Measurements from ENCODE around the gene RAB40B.

RAB40B gene

DNA sequence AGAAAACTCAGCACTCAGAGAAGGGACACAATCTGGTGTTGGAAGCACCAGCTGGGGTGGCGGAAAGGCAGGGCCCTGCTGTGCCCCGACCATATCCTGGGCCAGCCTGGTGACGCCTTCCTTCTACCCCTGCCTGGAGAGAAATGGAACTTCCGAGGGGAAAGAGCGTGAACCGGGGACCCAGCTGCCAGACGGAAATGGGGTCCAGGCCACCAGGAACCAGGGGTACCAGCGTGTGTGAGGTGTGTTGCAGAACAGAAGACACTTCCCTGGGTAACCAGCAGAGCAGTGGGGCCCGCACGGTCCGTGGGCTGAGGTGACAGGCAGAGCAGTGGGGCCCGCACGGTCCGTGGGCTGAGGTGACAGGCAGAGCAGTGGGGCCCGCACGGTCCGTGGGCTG lies 6.8 kb downstream of the RAB40B start:
- DNase-seq = no peak

DNA sequence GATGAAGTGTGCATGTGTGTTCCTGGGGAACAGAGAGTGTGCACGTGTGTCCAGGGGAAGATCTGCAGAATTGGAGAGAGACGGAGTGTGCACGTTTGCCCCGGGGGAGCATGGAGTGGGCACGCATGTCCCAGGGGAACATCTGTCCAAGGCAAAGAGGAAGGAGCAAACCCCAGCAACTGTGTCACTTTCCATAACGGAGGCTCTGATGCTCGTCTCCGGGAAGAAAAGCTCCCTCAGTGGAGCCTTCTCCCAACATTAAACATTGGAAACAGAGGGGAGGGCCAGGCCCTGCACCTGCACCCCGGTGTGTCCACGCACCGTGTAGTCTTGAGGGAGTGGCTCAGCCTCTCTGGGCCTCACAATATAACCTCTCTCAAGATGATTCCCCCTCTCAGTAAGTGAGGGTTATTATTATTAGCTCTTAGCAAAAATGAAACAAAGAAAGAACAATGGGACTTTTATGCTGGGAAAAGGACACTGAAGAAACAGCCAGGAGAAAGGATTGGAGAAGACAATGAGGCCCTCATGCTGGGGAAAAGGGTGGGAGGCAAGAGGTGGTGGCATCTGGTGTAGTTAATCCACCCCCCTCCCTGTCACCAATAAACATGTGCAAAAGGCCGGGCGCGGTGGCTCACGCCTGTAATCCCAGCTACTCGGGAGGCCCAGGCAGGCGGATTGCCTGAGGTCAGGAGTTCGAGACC lies 7.6 kb downstream of the RAB40B start:
- DNase-seq = peak; percentile 26

DNA sequence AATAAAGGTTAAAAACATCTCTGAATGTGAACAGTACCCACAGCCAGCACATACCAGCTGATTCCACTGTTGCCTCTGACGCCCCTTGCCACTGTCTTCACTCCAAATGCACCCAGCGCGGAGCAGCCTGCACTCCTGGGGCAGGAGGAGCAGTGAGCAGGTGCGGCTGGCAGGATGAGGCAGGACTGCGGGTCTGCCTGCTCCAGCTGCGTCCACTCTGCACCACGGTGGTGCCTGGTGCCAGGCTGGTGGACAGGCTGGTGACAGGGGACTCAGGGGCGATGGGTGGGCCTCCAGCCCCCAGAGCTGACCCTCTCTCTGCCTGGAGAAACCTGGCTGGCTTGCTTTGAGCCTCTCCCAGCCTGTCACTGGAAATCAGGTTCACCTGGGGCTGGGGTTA lies 9.4 kb downstream of the RAB40B start:
- no peak for DNase-seq

DNA sequence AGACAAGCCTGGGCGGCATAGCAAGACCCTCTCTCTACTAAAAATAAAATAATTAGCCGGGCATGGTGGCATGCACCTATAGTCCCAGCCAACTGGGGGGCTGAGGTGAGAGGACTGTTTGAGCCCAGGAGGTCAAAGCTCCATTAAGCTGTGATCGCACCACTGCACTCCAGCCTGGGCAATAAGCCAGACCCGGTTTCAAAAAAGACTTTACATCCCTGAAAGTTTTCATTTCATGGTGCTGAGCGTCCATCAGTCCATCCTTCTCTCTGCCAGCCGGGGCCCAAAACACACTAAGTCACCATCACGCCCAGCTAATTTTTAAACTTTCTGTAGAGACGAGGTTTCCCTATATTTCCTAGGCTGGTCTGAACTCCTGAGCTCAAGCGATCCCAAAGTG lies 10.6 kb downstream of the RAB40B start:
- no peak for DNase-seq

DNA sequence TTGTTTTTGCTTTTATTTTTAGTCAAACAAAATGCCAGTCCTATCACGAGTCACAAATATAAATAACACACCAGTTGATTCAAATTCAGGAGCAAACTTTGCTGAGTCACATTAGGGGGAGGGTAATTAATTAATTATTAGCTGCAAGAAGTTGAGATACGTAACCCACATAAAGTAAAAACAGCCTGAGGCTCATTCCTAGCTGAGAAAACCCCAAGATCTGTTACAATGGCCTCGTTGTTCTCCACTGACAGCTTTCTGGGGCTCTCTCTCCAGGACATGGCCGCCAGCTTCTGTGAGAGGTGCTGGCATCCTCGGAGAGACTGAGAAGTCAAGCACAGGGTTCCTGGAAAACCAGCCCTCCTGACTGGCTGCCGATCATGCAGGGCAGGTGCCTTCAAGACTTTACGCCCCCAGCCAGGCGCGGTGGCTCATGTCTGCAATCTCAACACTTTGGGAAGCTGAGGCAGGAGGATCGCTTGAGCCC lies 11.1 kb downstream of the RAB40B start:
- DNase-seq = no peak

DNA sequence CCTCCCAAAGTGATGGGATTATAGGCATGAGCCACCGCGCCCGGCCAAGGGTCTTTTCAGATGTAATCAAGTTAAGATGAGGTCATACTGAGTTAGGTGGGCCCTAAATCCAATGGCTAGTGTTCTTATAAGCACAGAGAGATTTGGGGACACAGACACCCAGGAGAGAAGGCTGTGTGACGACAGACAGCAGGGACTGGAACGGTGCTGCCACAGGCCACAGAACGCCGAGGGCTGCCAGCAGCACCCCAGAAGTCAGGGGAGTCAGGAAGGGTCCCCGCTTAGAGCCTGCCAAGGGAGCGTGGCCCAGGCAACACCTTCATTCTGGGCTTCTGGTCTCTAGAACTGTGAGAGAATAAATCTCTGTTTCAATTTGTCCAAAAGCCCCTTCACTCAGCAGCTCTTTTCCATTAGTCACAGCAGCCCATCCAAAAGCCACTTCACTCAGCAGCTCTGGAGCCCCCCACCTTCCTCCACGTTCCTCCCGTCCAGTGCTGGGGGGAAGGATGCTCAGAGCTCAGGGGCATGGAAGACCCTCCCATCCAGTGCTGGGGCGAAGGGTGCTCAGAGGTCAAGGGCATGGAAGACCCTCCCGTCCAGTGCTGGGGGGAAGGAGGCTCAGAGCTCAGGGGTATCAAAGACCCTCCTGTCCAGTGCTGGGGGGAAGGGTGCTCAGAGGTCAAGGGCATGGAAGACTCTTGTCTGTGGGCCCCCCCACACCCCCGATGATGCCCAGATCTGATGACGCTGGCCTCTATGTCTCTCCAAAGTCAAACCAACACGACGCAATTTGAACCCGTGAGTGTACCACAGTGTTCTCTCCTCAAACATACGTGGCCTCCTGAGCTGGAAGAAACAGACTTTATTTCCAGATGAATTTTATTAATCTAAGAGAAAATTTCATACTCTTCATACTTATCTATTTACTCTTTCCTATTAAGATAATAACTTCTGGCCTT lies 11.9 kb downstream of the RAB40B start:
- no peak for DNase-seq

DNA sequence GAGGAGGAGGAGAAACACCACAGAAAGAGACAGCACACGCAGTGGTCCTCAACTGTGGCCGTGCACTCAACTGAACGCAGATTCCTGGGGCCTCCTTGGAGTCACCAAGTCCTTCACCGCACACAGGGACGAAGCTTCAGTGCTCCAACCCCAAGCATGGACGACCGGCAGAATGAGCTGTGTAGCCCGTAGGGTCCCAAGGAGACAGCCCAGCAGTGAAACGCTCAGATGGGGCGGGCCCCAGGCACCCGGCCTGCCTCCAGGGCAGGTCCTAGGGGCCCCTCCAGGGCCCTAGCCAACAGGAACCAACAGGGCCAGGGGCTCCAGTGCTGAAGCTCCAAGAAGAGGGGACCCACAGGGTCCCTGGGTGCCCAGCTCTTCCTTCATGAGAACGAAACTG lies 13.2 kb downstream of the RAB40B start:
- no peak for DNase-seq

DNA sequence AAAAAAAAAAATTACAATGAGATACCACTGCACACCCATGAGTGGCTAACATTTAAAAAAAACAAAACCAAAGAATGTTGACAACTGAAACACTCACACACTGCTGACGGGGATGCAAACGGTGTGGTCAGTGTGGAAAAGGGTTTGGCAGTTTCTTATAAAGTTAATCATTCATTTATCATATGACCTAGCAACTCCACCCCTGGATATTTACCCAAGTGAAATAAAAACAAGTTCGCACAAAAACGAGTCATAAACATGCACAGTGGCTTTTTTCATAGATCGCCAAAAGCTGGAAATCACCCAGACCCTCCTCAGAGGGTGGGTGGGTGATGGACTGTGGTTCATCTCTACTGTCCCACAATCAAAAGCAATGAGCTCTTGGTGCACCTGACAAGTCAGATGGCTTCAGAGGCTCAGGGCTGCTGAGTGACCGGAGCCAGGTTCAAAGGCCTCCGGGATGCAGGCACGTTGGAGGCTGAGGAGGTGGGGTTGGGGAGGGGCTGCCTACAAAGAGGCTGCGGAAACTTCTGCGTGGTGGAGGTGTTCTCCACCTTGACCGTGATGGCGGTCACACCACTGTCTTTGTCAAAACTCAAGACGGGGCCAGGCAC lies 14.2 kb downstream of the RAB40B start:
- DNase-seq = no peak

DNA sequence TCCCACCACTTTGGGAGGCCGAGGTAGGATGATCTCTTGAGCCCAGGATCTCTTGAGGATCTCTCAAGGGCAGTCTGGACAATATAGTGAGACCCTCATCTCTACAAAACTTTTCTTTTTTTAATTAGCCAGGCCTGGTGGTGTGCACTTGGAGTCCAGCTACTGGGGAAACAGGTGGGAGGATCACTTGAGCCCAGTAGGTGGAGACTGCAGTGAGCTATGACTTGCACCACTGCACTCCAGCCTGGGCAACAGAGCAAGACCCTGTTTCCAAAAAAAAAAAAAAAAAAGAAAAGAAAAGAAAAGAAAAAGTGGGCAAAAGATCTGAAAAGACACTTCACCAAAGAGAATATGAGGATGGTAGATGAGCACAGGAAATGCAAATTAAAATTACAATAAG lies 15.0 kb downstream of the RAB40B start:
- DNase-seq = no peak

DNA sequence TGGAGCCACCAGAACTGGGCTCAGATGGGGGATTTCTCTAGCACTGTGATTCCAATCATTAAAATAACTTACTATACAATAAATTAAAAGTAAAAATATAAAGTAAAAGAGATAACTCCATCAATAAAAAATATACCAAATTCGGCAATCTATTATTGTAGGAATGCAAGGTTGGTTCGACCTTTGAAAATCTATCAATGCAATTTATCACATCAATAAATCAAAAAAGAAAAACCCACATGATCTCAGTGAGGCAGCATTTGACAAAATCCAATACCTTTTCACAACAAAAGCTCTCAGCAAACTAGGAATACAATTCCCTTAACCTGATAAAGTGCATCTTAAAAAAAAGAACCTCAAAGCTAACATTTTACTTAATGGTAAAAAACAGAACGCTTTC lies 17.0 kb downstream of the RAB40B start:
- DNase-seq = no peak

DNA sequence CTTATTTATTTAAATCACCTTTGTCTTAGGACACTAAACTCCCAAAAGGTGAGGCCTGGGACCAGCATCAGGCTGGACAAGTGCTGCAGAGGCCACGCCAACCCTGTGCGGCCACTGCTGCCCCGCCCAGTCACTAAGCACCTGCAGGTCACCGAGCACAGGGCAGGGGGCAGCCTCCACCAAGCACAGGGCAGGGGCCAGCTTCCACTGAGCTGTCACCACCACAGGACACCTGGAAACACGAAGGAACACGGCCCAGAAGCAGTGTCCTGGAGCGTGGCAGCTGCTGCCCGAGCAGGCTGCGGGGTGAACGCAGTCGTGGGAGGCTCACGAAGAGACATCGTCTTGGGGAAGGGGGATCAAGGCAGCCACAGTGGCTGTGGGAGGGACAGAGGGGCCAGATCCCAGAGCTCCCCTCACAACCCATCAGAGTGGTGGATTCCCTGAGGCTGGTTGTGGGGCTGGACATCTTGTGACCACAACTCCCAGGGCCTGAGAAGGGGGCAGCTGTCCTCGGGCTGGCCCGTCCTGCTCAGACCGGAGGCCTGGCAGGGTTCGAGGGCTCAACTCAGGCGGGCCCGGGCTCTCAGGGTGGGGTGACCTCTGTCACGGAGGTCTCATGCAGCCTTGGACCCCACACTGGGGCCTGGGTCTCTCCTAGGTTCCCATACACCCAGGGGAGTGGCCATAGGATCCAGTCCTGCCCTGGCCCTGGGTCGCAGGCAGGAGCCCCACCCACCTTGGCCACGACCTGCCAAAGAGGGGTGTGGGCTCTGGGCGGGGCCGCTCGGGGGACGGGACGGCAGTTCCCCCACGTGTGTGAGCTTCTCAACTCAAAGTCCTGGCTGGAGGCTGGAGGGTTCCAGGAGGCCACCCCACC lies 18.7 kb downstream of the RAB40B start:
- DNase-seq = no peak

DNA sequence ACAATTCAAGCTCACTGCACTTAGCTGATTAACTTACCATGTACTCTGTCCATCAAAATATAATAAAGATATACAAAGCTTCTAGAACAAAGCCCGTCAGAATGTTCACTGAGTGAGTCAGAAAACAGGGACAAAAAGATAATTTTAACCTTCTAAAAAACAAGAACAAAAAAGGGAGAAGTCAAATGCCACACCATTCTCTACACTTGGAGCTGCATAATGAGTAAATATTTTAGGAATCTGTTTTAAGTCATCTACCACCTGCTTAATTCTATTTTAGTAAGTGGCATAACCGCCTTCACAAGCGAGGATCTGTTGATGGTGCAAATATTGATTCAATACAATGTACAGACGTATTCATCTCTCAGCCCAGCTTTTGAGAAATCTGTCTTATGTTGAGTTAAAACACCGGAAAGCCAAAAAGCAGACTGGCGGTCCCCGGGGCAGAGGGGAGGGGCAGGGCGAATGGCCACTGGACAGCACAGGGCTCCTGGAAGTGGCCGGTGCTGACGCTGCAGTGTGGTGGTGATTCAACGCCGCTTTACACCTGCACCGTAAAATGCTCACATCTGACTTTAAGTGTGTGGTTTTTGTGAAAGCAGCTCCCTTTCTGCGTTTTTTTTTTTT lies 20.1 kb downstream of the RAB40B start:
- no peak for DNase-seq

DNA sequence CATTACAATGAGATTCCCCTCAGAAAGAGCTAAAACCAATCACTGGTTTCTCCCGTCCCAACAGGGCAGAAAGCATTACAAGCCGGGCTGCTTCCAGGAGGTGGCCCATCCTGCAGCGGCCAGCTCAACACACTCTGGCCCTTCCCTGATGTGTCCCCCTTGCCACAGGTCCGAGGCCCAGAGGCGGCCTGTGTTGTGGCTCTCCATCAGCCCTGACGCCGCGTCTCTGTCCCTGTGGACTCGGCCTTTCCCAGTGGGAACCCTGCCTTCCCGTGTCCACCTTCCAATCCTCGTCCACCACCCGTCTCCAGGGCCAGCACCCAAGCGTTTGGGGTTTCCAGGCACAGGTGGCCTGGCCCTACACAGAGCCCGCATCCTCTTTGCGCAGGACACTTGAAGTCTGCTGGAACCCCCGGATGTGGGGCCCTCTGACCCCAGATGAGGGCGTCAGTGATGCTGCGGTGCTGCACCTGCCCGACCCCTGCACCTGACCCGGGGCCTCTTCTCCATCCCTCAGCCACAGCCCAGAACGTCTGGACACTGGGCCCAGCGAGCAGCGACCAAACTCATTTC lies 21.1 kb downstream of the RAB40B start:
- DNase-seq = no peak

DNA sequence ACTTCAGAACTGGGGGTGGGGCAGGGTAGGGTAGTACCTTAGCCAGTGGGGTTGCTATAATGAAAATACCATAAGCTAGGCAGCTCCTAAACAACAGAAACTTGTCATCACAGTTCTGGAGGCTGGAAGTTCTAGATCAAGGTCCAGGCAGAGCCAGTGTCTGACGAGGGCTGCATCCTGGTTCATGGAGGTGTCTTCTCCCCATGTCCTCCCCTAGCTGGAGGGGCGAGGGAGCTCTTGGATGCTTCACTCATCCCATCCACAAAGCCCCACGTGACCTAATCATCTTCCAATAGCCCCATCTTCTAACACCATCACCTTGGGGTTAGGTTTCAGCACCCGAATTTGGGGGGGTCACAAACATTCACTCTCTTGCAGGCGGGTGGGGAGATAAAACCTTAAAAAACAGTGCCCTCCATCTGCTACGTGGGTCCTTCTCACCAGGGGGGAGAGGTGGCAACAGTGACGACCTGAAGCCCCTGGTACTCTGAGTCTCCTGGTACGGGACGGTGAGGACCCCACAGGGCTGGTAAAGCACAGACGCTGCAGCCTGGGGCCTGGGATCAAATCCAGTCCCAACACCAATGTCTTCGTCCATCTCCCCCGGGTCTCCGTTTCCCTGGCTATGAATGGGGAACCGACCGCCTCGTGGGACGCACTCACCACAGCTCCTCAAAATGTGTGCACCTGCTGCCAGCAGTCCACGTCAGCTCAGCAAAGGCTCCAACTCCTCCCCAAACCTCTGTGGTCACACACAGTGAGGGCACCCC lies 22.8 kb downstream of the RAB40B start:
- no peak for DNase-seq

DNA sequence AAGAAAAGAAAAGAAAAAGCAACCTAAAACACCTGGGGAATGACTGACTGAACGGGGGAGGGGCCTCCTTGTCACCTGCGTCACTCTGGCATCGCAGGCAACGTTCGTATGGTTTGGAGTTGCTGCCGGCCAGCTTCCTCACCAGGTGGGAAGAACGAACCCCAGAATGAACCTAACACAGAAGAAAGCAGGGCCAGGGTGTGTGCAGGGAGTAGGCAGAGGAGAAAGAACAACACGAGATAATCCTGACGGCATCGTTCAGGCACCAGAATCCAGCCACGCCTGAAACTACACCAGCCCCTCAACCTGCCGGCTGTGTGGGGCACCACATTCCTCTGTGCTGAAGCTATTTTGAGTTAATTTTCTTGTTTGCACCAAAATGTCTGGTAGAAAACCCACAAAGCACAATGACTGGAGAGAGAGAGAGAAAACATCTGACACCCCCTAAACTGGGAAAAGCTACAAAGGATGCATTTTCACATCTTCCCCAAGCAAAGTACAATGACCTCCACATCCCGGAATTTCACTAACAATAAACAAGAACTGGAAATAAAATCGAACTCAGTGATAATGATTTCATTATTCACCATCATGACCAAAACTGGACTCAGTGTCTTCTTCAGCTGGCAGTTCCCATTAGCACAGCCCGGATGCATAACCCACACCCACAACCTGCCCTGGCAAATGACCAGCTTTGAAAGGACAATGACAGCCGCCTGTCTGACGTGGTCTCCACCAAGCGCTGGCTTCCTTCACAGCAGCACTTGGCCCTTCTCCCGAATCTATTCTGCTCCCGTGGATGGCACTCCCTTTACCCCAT lies 23.6 kb downstream of the RAB40B start:
- DNase-seq = no peak

DNA sequence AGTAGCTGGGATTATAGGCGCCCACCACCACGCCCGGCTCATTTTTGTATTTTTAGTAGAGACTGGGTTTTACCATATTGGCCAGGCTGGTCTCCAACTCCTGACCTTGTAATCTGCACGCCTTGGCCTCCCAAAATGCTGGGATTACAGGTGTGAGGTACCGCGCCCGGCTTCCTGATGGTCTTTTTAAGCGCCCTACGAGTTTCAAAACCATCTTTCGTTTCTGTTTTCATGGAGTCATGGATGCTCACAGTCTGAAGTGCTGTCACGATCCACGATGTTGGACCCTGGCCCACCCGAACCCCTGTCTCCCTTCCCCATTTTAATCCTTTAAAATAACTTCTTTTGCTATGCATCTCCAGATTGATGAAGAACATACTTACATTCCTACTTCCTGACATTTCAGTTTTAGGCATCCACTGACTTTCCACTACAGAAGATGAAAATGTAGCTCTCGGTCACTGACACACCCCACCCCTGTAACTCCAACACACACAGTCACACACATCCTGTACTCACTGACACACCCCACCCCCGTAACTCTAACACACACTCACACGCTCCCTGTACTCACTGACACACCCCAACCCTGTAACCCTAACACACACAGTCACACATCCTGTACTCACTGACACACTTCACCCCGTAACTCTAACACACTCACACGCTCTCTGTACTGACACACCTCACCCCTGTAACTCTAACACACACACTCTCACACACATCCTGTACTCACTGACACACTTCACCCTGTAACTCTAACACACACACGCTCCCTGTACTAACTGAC lies 27.6 kb downstream of the RAB40B start:
- DNase-seq = no peak

DNA sequence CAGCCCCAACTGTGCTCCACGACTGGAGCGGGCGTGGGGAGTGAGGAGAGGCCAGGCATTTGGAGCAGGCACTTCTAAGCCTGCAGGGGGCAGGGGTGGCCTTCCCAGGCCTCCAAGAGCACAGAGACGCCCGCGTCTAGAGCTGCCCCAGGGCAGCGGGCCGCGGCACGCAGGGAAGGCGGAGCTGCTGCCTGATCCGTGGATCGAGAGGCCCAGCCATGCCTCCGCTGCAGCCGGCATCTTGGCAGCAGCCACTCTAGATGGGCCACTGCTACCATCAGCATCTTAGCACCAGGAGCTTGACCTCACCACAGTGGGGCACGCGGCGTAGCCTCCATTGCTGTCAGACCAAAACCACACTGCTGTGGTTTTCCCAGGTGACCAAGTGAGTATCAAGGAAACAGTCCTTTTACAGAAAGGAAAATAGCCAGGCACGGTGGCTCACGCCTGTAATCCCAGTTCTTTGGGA lies 29.8 kb downstream of the RAB40B start:
- no peak for DNase-seq

DNA sequence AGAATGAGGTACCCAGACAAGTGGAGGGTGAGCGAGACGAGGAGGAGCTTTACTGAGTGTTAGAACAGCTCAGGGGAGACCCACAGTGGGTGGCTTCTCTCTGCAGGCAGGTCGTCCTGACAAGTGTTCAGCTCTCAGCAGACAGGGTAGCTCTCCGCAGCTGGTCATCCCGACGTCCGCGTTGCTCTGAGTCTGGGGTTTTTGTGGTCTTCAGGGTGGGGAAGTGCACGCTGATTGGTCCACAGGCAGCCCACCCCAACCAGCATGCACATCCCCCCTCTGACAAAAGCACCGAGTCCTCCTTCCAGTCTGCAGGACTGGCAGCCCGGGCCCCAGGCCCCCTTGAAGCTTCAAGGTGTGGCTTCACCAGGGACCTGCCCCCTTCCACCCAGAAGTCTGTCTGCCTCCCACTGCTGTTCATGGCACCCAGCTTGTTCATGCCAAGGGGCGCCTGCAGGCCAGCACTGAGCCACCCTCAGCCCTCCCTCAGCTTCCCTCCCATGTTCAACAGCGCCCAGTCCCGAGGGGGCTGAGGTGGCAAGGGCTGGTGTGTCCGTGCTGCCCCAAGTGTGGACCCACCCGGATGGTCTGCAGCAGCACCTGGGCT lies 30.4 kb downstream of the RAB40B start:
- DNase-seq = no peak

DNA sequence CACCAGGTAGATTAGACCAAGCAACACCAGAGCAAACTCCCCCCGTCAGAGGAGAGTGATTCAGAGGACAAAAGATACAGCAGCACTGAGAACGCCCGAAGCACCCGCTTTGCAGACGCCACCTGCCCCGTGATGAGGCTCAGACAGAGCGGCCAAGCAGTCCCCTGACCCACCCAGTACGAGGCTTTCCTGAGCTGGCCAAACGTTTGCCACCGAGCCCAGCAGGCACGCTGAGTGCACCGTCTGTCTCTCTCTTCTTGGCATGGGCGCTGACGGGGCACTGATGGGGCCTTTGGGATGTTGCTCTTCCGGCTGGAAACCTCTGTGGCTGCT lies 30.9 kb downstream of the RAB40B start:
- DNase-seq = no peak

Measured in NCI-H2227 treated with DMSO at 0.1 percent for 48 hours (cell line).